Vagina (tissue), 2 donors: ENCODE data around the gene LYPD3. TPM values are rescaled to one million over a fixed set of nuclear protein-coding genes. Genes with fewer than 3 reads are reported as not detected.

Experiments used
- DNase-seq, 2 donors: peaks; one replicate each; pipeline ENCODE4 v3.0.0-alpha.2; 2017; ENCODE audit errors: extremely low spot score in 2 of 2
- H3K27ac ChIP-seq: fragments of 200-600 bp; sonication (generic); one replicate; pipeline ENCODE4 v1.5.1; 2019
- H3K27me3 ChIP-seq: fragments of 200-600 bp; sonication (generic); one replicate; pipeline ENCODE4 v1.5.1; 2019
- H3K36me3 ChIP-seq, 2 donors: fragments of 200-600 bp; sonication (generic); one replicate each; pipeline ENCODE4 v1.5.1; 2017 to 2019
- H3K4me1 ChIP-seq: fragments of 200-600 bp; sonication (generic); one replicate; pipeline ENCODE4 v1.5.1; 2019
- H3K4me3 ChIP-seq, 2 donors: fragments of 200-600 bp; sonication (generic); 1 replicate in 1 of 2; 2 replicates in 1 of 2; pipeline ENCODE4 v1.5.1; 2016 to 2019
- H3K9me3 ChIP-seq: fragments of 200-600 bp; sonication (generic); one replicate; pipeline ENCODE4 v1.5.1; 2019
- POLR2A ChIP-seq, 2 donors: fragments of 450-650 bp; IDR thresholded peaks; one replicate each; pipeline ENCODE4 v1.6.1; 2017; ENCODE audit warnings: antibody characterized with exemption in 2 of 2, mild to moderate bottlenecking in 2 of 2, moderate library complexity in 2 of 2
- POLR2AphosphoS5 ChIP-seq, 2 donors: sonication (generic); formaldehyde crosslinking; IDR thresholded peaks; one replicate each; pipeline ENCODE4 v1.9.0; 2017; ENCODE audit warnings: antibody characterized with exemption in 2 of 2, mild to moderate bottlenecking in 2 of 2, low read depth in 1 of 2; ENCODE audit not compliant: insufficient read depth in 1 of 2
- intact Hi-C: fragments of 100-400 bp; cut with DNase I; formaldehyde crosslinking; loops from one replicate; pipeline ENCODE4 v1.15.1; 2023
- total RNA-seq: library from RNA; depleted of rRNA; stranded (reverse); fragments of >200 nt; gene quantifications from one replicate; pipeline ENCODE4 v1.2.3, GENCODE V29; 2016
- TF ChIP-seq, protein P1 (sequence below), 3 experiments: fragments of 450-650 bp in 2 of 3; fragments of 200-600 bp in 1 of 3; sonication (generic) in 1 of 3; IDR thresholded peaks; one replicate each; pipeline ENCODE4 v1.5.1; 2017 to 2019; ENCODE audit warnings: antibody characterized with exemption in 3 of 3, mild to moderate bottlenecking in 2 of 3, moderate library complexity in 2 of 3

The LYPD3 gene
- total RNA-seq, 1 donor from 2014 or later = 247 TPM

DNA sequence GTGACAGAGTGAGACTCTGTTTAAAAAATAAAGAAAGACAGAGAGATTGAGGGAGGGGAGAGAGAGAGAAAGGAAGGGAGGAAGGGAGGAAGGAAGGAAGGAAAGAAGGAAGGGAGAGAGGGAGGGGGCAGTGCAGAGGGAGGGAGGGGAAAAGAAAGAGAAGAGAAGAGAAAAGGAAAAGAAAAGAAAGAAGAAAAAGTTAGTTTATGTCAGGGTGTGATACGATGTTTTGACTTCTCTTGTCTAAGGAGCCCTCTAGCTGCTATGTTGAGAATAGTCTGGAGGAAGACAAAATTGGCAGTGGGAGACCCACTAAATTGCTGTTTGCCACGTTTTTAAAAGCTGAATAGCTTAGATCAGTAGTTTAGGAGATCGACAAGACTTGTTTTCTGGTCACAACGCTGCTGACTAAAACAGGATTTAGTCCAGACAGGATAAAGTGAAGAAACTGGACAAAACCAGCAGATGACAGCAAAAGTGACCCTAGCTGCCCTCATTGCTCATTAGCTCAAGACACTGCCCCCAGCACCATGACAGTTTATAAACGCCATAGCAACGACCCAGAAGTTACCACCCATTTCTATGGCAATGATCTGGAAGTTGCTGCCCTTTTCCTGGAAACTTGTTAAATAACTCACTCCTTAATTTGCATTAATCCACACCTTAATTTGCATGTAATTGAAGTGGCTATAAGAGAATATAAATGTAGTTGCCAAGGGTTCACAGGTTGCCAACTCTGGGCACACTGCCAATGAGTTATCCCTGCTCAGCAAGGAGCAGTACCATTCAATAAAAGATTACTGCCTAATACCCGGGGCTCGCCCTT is 39.6 kb downstream of the LYPD3 start:
- peak overlapping the region; percentile 3 for H3K27ac ChIP-seq
- H3K4me1 ChIP-seq = peaks cover 5% of the 10 kb centered on the region
- no peaks in the 10 kb centered on the region for H3K36me3 ChIP-seq
- H3K27me3 ChIP-seq = no peaks in the 10 kb centered on the region
- no peak for DNase-seq
- H3K4me3 ChIP-seq = no peak overlapping the region
- no peaks in the 10 kb centered on the region for H3K9me3 ChIP-seq
- TF ChIP-seq POLR2A (IDR thresholded peaks at IDR 0.05) (no peak), POLR2AphosphoS5 (IDR thresholded peaks at IDR 0.05; ENCODE audit: insufficient read depth in 1 of 2, low read depth in 1 of 2) (no peak)
- TF ChIP-seq, protein P1, sequence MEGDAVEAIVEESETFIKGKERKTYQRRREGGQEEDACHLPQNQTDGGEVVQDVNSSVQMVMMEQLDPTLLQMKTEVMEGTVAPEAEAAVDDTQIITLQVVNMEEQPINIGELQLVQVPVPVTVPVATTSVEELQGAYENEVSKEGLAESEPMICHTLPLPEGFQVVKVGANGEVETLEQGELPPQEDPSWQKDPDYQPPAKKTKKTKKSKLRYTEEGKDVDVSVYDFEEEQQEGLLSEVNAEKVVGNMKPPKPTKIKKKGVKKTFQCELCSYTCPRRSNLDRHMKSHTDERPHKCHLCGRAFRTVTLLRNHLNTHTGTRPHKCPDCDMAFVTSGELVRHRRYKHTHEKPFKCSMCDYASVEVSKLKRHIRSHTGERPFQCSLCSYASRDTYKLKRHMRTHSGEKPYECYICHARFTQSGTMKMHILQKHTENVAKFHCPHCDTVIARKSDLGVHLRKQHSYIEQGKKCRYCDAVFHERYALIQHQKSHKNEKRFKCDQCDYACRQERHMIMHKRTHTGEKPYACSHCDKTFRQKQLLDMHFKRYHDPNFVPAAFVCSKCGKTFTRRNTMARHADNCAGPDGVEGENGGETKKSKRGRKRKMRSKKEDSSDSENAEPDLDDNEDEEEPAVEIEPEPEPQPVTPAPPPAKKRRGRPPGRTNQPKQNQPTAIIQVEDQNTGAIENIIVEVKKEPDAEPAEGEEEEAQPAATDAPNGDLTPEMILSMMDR (IDR thresholded peaks at IDR 0.05) = peak in 1 of 3 experiments; percentile 20
- intact Hi-C loops = no loop called here

DNA sequence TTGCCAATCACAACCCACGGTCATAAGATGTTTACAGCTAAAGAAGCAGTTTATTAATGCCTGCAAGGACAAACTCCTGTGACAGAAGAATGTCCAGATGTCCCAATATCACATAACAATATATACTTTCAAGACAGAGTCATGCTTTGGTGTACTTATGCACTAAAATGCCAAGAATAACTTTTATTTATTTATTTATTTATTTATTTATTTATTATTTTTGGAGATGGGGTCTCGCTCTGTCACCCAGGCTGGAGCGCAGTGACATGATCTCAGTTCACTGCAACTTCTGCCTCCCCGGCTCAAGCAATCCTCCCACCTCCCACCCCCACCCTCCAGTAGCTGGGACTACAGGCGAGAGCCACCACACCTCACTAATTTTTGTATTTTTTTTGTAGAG is 41.6 kb downstream of the LYPD3 start:
- Histone ChIP-seq H3K4me3 (no peak overlapping the region), H3K9me3 (no peaks in the 10 kb centered on the region), H3K27me3 (no peaks in the 10 kb centered on the region), H3K27ac (no peak overlapping the region), H3K36me3 (no peaks in the 10 kb centered on the region), H3K4me1 (peaks cover 5% of the 10 kb centered on the region)
- TF ChIP-seq POLR2AphosphoS5 (IDR thresholded peaks at IDR 0.05; ENCODE audit: insufficient read depth in 1 of 2, low read depth in 1 of 2) (no peak), POLR2A (IDR thresholded peaks at IDR 0.05) (no peak)
- TF ChIP-seq, protein P1 (IDR thresholded peaks at IDR 0.05) = no peak
- no peak for DNase-seq
- intact Hi-C loops = no loop called here

DNA sequence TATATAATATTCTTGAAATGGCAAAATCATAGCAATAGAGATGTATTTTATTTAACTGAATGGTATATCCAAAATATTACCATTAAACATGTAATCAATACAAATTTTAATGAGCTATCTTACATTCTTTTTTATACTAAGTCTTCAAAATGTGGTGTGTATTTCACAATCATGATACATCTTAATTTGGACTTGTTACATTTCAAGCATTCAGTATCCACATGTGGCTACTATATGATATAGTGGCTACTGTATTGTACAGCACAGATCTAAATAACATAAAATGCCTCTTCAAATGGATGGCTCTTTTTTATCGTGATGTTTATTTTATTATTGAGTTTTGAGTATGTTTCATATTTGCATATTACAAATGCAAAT is 42.7 kb downstream of the LYPD3 start:
- no peak for DNase-seq
- no peak for TF ChIP-seq POLR2AphosphoS5 (IDR thresholded peaks at IDR 0.05; ENCODE audit: insufficient read depth in 1 of 2, low read depth in 1 of 2)

DNA sequence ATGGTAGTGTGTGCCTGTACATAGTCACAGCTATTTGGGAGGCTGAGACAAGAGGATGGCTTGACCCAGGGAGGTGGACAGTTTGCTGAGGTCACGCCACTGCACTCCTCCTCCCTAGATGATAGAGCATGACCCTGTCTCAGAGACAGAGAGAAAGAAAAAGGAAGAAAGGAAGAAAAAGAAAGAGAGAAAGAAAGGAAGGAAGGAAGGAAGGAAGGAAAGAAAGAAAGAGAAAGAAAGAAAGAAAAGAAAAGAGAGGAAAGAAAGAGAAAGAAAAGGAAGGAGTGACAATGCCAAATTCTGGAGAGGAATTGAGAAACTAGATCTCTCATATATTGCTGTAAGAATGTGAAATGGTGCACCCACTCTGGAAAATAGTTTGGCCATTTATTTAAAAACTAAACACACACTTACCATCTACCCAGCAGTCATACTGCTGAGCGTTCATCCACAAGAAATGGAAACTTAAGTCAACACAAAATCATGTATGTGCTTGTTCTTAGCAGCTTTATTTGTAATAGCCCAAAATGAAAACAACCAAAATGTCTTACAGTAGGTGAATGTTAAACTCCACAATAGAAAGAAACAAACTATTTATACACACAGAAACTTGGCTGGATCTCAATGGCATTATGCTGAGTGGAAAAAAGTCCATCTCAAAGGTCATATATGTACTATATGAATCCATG is 43.3 kb downstream of the LYPD3 start:
- Histone ChIP-seq H3K9me3 (no peaks in the 10 kb centered on the region), H3K4me3 (no peak overlapping the region), H3K36me3 (no peaks in the 10 kb centered on the region), H3K4me1 (peaks cover 5% of the 10 kb centered on the region), H3K27ac (no peak overlapping the region), H3K27me3 (no peaks in the 10 kb centered on the region)
- intact Hi-C loops = no loop called here
- no peak for DNase-seq
- no peak for TF ChIP-seq POLR2AphosphoS5 (IDR thresholded peaks at IDR 0.05; ENCODE audit: insufficient read depth in 1 of 2, low read depth in 1 of 2)

More for the DNA sequence above, 42.7 kb downstream of the LYPD3 start:
- Histone ChIP-seq H3K4me1 (peaks cover 5% of the 10 kb centered on the region), H3K4me3 (no peak overlapping the region), H3K27ac (no peak overlapping the region), H3K36me3 (no peaks in the 10 kb centered on the region), H3K27me3 (no peaks in the 10 kb centered on the region), H3K9me3 (no peaks in the 10 kb centered on the region)
- intact Hi-C loops = no loop called here

DNA sequence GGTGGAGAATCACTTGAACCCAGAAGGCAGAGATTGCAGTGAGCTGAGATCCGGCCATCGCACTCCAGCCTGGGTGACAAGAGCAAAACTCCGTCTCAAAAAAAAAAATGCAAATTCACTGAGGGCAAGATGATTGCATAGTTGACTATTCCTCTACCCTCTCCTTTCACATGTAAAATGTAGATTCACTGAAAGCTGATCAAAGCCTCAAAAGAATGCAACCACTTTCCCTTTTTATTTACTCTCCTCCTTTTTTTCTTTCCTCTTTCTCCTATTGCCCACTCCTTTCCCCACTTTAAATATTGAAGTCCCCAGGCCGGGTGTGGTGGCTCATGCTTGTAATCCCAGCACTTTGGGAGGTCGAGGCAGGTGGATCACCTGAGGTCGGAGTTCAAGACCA is 44.5 kb downstream of the LYPD3 start:
- H3K9me3 ChIP-seq = no peaks in the 10 kb centered on the region
- no peak for DNase-seq
- no peak overlapping the region for H3K27ac ChIP-seq
- no peak overlapping the region for H3K4me3 ChIP-seq
- no peaks in the 10 kb centered on the region for H3K27me3 ChIP-seq
- intact Hi-C loops = no loop called here
- H3K36me3 ChIP-seq = no peaks in the 10 kb centered on the region
- TF ChIP-seq, protein P1 (IDR thresholded peaks at IDR 0.05) = no peak
- TF ChIP-seq POLR2AphosphoS5 (IDR thresholded peaks at IDR 0.05; ENCODE audit: insufficient read depth in 1 of 2, low read depth in 1 of 2) (no peak), POLR2A (IDR thresholded peaks at IDR 0.05) (no peak)
- H3K4me1 ChIP-seq = peaks cover 5% of the 10 kb centered on the region
